Measurements from ENCODE around the gene BMI1. TPM values are rescaled to one million over a fixed set of nuclear protein-coding genes. Genes with fewer than 3 reads are reported as not detected.

The BMI1 gene
- total RNA-seq, 6 experiments from 2014 or later, result 34.8 to 51.1 (median 42.3) TPM

- Mint-ChIP-seq H3K4me1 (ENCODE audit: low read depth) (peaks cover 22% of the 10 kb centered on the region), H3K4me3 (no peak overlapping the region), H3K36me3 (ENCODE audit: low read depth) (peaks cover 20% of the 10 kb centered on the region), H3K9me3 (peaks cover 4% of the 10 kb centered on the region; the same call in 1 of the 2 replicates), H3K27ac (no peak overlapping the region), H3K27me3 (ENCODE audit: insufficient read depth) (peaks cover 9% of the 10 kb centered on the region)
- no peak for DNase-seq
- no peak for TF ChIP-seq CTCF (IDR thresholded peaks at IDR 0.05)
Measured at GRCh38 chr10:22329150-22329549, 8.3 kb downstream of the BMI1 start.

GRCh38 chr10:22332116-22332692, 11.3 kb downstream of the BMI1 start:
- Mint-ChIP-seq H3K36me3 (ENCODE audit: low read depth) (peaks cover 25% of the 10 kb centered on the region), H3K27me3 (ENCODE audit: insufficient read depth) (peaks cover 25% of the 10 kb centered on the region), H3K4me3 (no peak overlapping the region), H3K9me3 (peaks cover 9% of the 10 kb centered on the region; the same call in 1 of the 2 replicates), H3K4me1 (ENCODE audit: low read depth) (peaks cover 4% of the 10 kb centered on the region; the same call in 1 of the 2 replicates), H3K27ac (no peak overlapping the region)
- DNase-seq, result no peak
- no peak for TF ChIP-seq CTCF (IDR thresholded peaks at IDR 0.05)

GRCh38 chr10:22333167-22333974, 12.5 kb downstream of the BMI1 start:
- H3K27ac Mint-ChIP-seq, result no peak overlapping the region
- no peak for TF ChIP-seq CTCF (IDR thresholded peaks at IDR 0.05)
- DNase-seq, result no peak
- peaks cover 13% of the 10 kb centered on the region; the same call in 1 of the 2 replicates for H3K9me3 Mint-ChIP-seq
- H3K36me3 Mint-ChIP-seq (ENCODE audit: low read depth), result peaks cover 24% of the 10 kb centered on the region
- H3K4me3 Mint-ChIP-seq, result no peak overlapping the region
- peaks cover 33% of the 10 kb centered on the region for H3K27me3 Mint-ChIP-seq (ENCODE audit: insufficient read depth)
- H3K4me1 Mint-ChIP-seq (ENCODE audit: low read depth), result peaks cover 7% of the 10 kb centered on the region; the same call in 1 of the 2 replicates

GRCh38 chr10:22333975-22334282, 13.0 kb downstream of the BMI1 start:
- Mint-ChIP-seq H3K4me1 (ENCODE audit: low read depth) (peaks cover 7% of the 10 kb centered on the region; the same call in 1 of the 2 replicates), H3K9me3 (peaks cover 13% of the 10 kb centered on the region; the same call in 1 of the 2 replicates), H3K4me3 (no peak overlapping the region), H3K27me3 (ENCODE audit: insufficient read depth) (peaks cover 33% of the 10 kb centered on the region), H3K36me3 (ENCODE audit: low read depth) (peaks cover 24% of the 10 kb centered on the region), H3K27ac (no peak overlapping the region)
- no peak for DNase-seq
- no peak for TF ChIP-seq CTCF (IDR thresholded peaks at IDR 0.05)

GRCh38 chr10:22334414-22335172, 13.7 kb downstream of the BMI1 start:
- H3K4me3 Mint-ChIP-seq, result peak overlapping the region; percentile 83
- TF ChIP-seq CTCF (IDR thresholded peaks at IDR 0.05), result no peak
- H3K27ac Mint-ChIP-seq, result no peak overlapping the region; the same call in 1 of the 2 replicates
- H3K27me3 Mint-ChIP-seq (ENCODE audit: insufficient read depth), result peaks cover 33% of the 10 kb centered on the region
- H3K9me3 Mint-ChIP-seq, result peaks cover 13% of the 10 kb centered on the region; the same call in 1 of the 2 replicates
- DNase-seq, result no peak
- peaks cover 19% of the 10 kb centered on the region for H3K36me3 Mint-ChIP-seq (ENCODE audit: low read depth)
- H3K4me1 Mint-ChIP-seq (ENCODE audit: low read depth), result peaks cover 7% of the 10 kb centered on the region; the same call in 1 of the 2 replicates

Measured in HFFc6 (cell line).